Measurements from ENCODE around the gene ZNF618.

GRCh38 chr9:113919871-113920270, 43.8 kb downstream of the ZNF618 start:
- no peak for TF ChIP-seq CTCF (IDR thresholded peaks at IDR 0.05; ENCODE audit: poor library complexity)
- no peak for TF ChIP-seq EZH2 (IDR thresholded peaks at IDR 0.05; ENCODE audit: borderline replicate concordance)
